Activated T-cell treated with anti-CD3 and anti-CD28 coated beads, Interleukin-2, amount 50 U/mL, for 72 hours (primary cell): Measurements from ENCODE around the gene GPHA2. TPM values are rescaled to one million over a fixed set of nuclear protein-coding genes. Genes with fewer than 3 reads are reported as not detected.
A peak's percentile ranks its signal among the peaks of the same experiment; 100 is the strongest.

Source experiments
- ATAC-seq, 2 donors: fragments of 150-1000 bp; cut with Tn5 transposase; replicated peaks in 1 of 2; 2 replicates each; pipeline ENCODE4 v1.10.0; 2021; ENCODE audit warnings: moderate library complexity in 2 of 2, mild to moderate bottlenecking in 1 of 2
- DNase-seq, 2 donors: peaks; one replicate each; pipeline ENCODE4 v3.0.0; 2021 to 2022; ENCODE audit warnings: mixed read lengths in 1 of 2
- H3K27ac Mint-ChIP-seq: one replicate; pipeline ENCODE4 v1.8.0; 2022; ENCODE audit warnings: mild to moderate bottlenecking, moderate library complexity, mixed read lengths
- H3K27me3 Mint-ChIP-seq: one replicate; pipeline ENCODE4 v1.8.0; 2022; ENCODE audit warnings: low read depth, mixed read lengths
- H3K36me3 Mint-ChIP-seq, 2 donors: one replicate each; pipeline ENCODE4 v1.8.0; 2022; ENCODE audit warnings: mixed read lengths in 2 of 2, mild to moderate bottlenecking in 1 of 2; ENCODE audit not compliant: insufficient read depth in 2 of 2
- H3K4me1 Mint-ChIP-seq: one replicate; pipeline ENCODE4 v1.8.0; 2022; ENCODE audit warnings: low read depth, mixed read lengths
- H3K4me3 Mint-ChIP-seq, 2 donors: one replicate each; pipeline ENCODE4 v1.8.0; 2022; ENCODE audit warnings: mild to moderate bottlenecking in 2 of 2, mixed read lengths in 2 of 2, moderate library complexity in 2 of 2
- H3K9me3 Mint-ChIP-seq, 2 donors: one replicate each; pipeline ENCODE4 v1.8.0; 2022; ENCODE audit warnings: mixed read lengths in 2 of 2
- total RNA-seq, 2 donors: library from RNA; stranded (reverse); gene quantifications; one replicate each; pipeline ENCODE4 v1.2.3, GENCODE V29; 2022

GPHA2 gene
- total RNA-seq, 2 donors from 2014 or later = 0.58 to 0.81 TPM

- Mint-ChIP-seq H3K27ac (no peak overlapping the region), H3K4me1 (peaks cover 19% of the 10 kb centered on the region), H3K4me3 (no peak overlapping the region), H3K9me3 (no peaks in the 10 kb centered on the region), H3K36me3 (peaks cover 2 to 6% of the 10 kb centered on the region in 2 donors), H3K27me3 (no peaks in the 10 kb centered on the region)
- ATAC-seq (no peak), DNase-seq (no peak)
These were observed 37.2 kb downstream of the GPHA2 start for GRCh38 chr11:64898541-64898940.

- H3K4me1 Mint-ChIP-seq = peaks cover 19% of the 10 kb centered on the region
- no peaks in the 10 kb centered on the region for H3K9me3 Mint-ChIP-seq
- peaks cover 2 to 6% of the 10 kb centered on the region in 2 donors for H3K36me3 Mint-ChIP-seq
- no peaks in the 10 kb centered on the region for H3K27me3 Mint-ChIP-seq
- DNase-seq = no peak
- H3K4me3 Mint-ChIP-seq = no peak overlapping the region
- no peak overlapping the region for H3K27ac Mint-ChIP-seq
- no peak for ATAC-seq
These were observed 37.6 kb downstream of the GPHA2 start for GRCh38 chr11:64898076-64898445.

GRCh38 chr11:64897381-64898075 is 38.2 kb downstream of the GPHA2 start:
- no peak for ATAC-seq
- H3K4me1 Mint-ChIP-seq = peaks cover 19% of the 10 kb centered on the region
- H3K4me3 Mint-ChIP-seq = no peak overlapping the region
- peaks cover 2 to 6% of the 10 kb centered on the region in 2 donors for H3K36me3 Mint-ChIP-seq
- H3K27me3 Mint-ChIP-seq = no peaks in the 10 kb centered on the region
- DNase-seq = no peak
- H3K27ac Mint-ChIP-seq = no peak overlapping the region
- no peaks in the 10 kb centered on the region for H3K9me3 Mint-ChIP-seq

- Mint-ChIP-seq H3K27me3 (no peaks in the 10 kb centered on the region), H3K4me1 (peaks cover 14% of the 10 kb centered on the region), H3K27ac (no peak overlapping the region), H3K9me3 (no peaks in the 10 kb centered on the region), H3K4me3 (no peak overlapping the region), H3K36me3 (peaks cover 2 to 6% of the 10 kb centered on the region in 2 donors)
- DNase-seq = no peak
- no peak for ATAC-seq
These were observed 39.2 kb downstream of the GPHA2 start for GRCh38 chr11:64896448-64897022.

GRCh38 chr11:64894812-64895452 is 40.8 kb downstream of the GPHA2 start:
- DNase-seq = no peak
- ATAC-seq = no peak
- H3K4me3 Mint-ChIP-seq = no peak overlapping the region
- H3K9me3 Mint-ChIP-seq = no peaks in the 10 kb centered on the region
- peaks cover 2 to 4% of the 10 kb centered on the region in 2 donors for H3K36me3 Mint-ChIP-seq
- no peak overlapping the region for H3K27ac Mint-ChIP-seq
- no peaks in the 10 kb centered on the region for H3K27me3 Mint-ChIP-seq
- peaks cover 1% of the 10 kb centered on the region for H3K4me1 Mint-ChIP-seq

GRCh38 chr11:64894070-64894811 is 41.5 kb downstream of the GPHA2 start:
- H3K27ac Mint-ChIP-seq = no peak overlapping the region

GRCh38 chr11:64893194-64894069 is 42.3 kb downstream of the GPHA2 start:
- Mint-ChIP-seq H3K27ac (no peak overlapping the region), H3K27me3 (no peaks in the 10 kb centered on the region)

More at GRCh38 chr11:64894070-64894811, 41.5 kb downstream of the GPHA2 start:
- no peaks in the 10 kb centered on the region for H3K9me3 Mint-ChIP-seq
- H3K27me3 Mint-ChIP-seq = no peaks in the 10 kb centered on the region
- DNase-seq = peak; percentile 95 to 96
- H3K4me3 Mint-ChIP-seq = no peak overlapping the region
- ATAC-seq = peak; percentile 95
- H3K4me1 Mint-ChIP-seq = peaks cover under 1% of the 10 kb centered on the region
- H3K36me3 Mint-ChIP-seq = peaks cover under 1 to 2% of the 10 kb centered on the region in 2 donors

GRCh38 chr11:64892838-64893193 is 42.9 kb downstream of the GPHA2 start:
- Mint-ChIP-seq H3K9me3 (no peaks in the 10 kb centered on the region), H3K27me3 (no peaks in the 10 kb centered on the region), H3K4me3 (no peak overlapping the region), H3K27ac (no peak overlapping the region), H3K4me1 (peaks cover 14% of the 10 kb centered on the region), H3K36me3 (peaks cover 0 to 2% of the 10 kb centered on the region in 2 donors)
- DNase-seq = no peak
- ATAC-seq = no peak

More at GRCh38 chr11:64893194-64894069, 42.3 kb downstream of the GPHA2 start:
- no peak for DNase-seq
- Mint-ChIP-seq H3K9me3 (no peaks in the 10 kb centered on the region), H3K4me1 (peaks cover 8% of the 10 kb centered on the region), H3K36me3 (peaks cover 0 to 2% of the 10 kb centered on the region in 2 donors), H3K4me3 (no peak overlapping the region)
- ATAC-seq = no peak

GRCh38 chr11:64892411-64892831 is 43.3 kb downstream of the GPHA2 start:
- ATAC-seq (no peak), DNase-seq (no peak)
- Mint-ChIP-seq H3K27me3 (no peaks in the 10 kb centered on the region), H3K36me3 (peaks cover 0 to 2% of the 10 kb centered on the region in 2 donors), H3K9me3 (no peaks in the 10 kb centered on the region), H3K4me3 (no peak overlapping the region), H3K4me1 (peaks cover 17% of the 10 kb centered on the region), H3K27ac (no peak overlapping the region)

- no peaks in the 10 kb centered on the region for H3K9me3 Mint-ChIP-seq
- no peak overlapping the region for H3K27ac Mint-ChIP-seq
- peaks cover 21% of the 10 kb centered on the region for H3K4me1 Mint-ChIP-seq
- no peak for DNase-seq
- no peaks in the 10 kb centered on the region for H3K27me3 Mint-ChIP-seq
- no peak overlapping the region for H3K4me3 Mint-ChIP-seq
- no peak for ATAC-seq
- peaks cover 0 to under 1% of the 10 kb centered on the region in 2 donors for H3K36me3 Mint-ChIP-seq
These were observed 43.8 kb downstream of the GPHA2 start for GRCh38 chr11:64891880-64892279.

- Mint-ChIP-seq H3K4me1 (peaks cover 22% of the 10 kb centered on the region), H3K9me3 (no peaks in the 10 kb centered on the region), H3K4me3 (no peak overlapping the region), H3K27me3 (no peaks in the 10 kb centered on the region), H3K27ac (no peak overlapping the region), H3K36me3 (no peaks in the 10 kb centered on the region)
- no peak for ATAC-seq
- DNase-seq = no peak
These were observed 44.4 kb downstream of the GPHA2 start for GRCh38 chr11:64891215-64891848.

- no peak overlapping the region for H3K4me3 Mint-ChIP-seq
- ATAC-seq = no peak
- no peaks in the 10 kb centered on the region for H3K36me3 Mint-ChIP-seq
These were observed 45.2 kb downstream of the GPHA2 start for GRCh38 chr11:64890522-64890939.

More at GRCh38 chr11:64890522-64890939, 45.2 kb downstream of the GPHA2 start:
- Mint-ChIP-seq H3K27ac (no peak overlapping the region), H3K4me1 (peaks cover 30% of the 10 kb centered on the region), H3K27me3 (no peaks in the 10 kb centered on the region), H3K9me3 (no peaks in the 10 kb centered on the region)
- no peak for DNase-seq
